ENCODE measurements around the gene ZNF182.
"Not testable (repeated sequence)": the region's sequence is repeated elsewhere in the genome, so short reads cannot be mapped to it uniquely, and the experiment has no call there.

ZNF182 gene

GRCh38 chrX:48019892-48020291, 16.1 kb upstream of the ZNF182 start:
- H3K27me3 Mint-ChIP-seq, DNase-seq, H3K36me3 Mint-ChIP-seq, H3K4me3 Mint-ChIP-seq, H3K9me3 Mint-ChIP-seq, H3K27ac Mint-ChIP-seq, CTCF ChIA-PET: not testable (repeated sequence)
- peaks cover 20% of the 10 kb centered on the region for H3K4me1 Mint-ChIP-seq

GRCh38 chrX:48016583-48017310, 13.0 kb upstream of the ZNF182 start:
- H3K4me1 Mint-ChIP-seq = peaks cover 14% of the 10 kb centered on the region
- H3K9me3 Mint-ChIP-seq, H3K27ac Mint-ChIP-seq, H3K4me3 Mint-ChIP-seq, H3K27me3 Mint-ChIP-seq, CTCF ChIA-PET, H3K36me3 Mint-ChIP-seq, DNase-seq: not testable (repeated sequence)

GRCh38 chrX:48009445-48009960, 5.7 kb upstream of the ZNF182 start:
- H3K27ac Mint-ChIP-seq, H3K36me3 Mint-ChIP-seq, DNase-seq, H3K4me1 Mint-ChIP-seq, H3K27me3 Mint-ChIP-seq, H3K9me3 Mint-ChIP-seq, H3K4me3 Mint-ChIP-seq, CTCF ChIA-PET: not testable (repeated sequence)

- CTCF ChIA-PET, H3K9me3 Mint-ChIP-seq, H3K27me3 Mint-ChIP-seq, DNase-seq, H3K27ac Mint-ChIP-seq, H3K4me3 Mint-ChIP-seq: not testable (repeated sequence)
- Mint-ChIP-seq H3K4me1 (peaks cover 16% of the 10 kb centered on the region), H3K36me3 (peaks cover 14% of the 10 kb centered on the region)
These were observed 2.9 kb upstream of the ZNF182 start, which contains the start of gene SPACA5 for GRCh38 chrX:48006688-48007087. TSS of gene SPACA5 (plus strand) at chrX:48006988. CDS start at chrX:48007803, 815 bp downstream.

- peaks cover 36% of the 10 kb centered on the region for H3K36me3 Mint-ChIP-seq
- CTCF ChIA-PET = no interaction called here
These were observed 427 bp downstream of the ZNF182 start for GRCh38 chrX:48003367-48003757.

GRCh38 chrX:48002929-48003328, 860 bp downstream of the ZNF182 start:
- H3K4me3 Mint-ChIP-seq = peak overlapping the region; percentile 98
- no peak for DNase-seq
- H3K9me3 Mint-ChIP-seq = peaks cover 6% of the 10 kb centered on the region
- H3K36me3 Mint-ChIP-seq = peaks cover 40% of the 10 kb centered on the region
- peaks cover 28% of the 10 kb centered on the region for H3K4me1 Mint-ChIP-seq
- H3K27ac Mint-ChIP-seq = peak overlapping the region; percentile 49
- CTCF ChIA-PET = no interaction called here
- no peaks in the 10 kb centered on the region for H3K27me3 Mint-ChIP-seq

More at GRCh38 chrX:48003367-48003757, 427 bp downstream of the ZNF182 start:
- peak; percentile 46 for DNase-seq
- peaks cover 28% of the 10 kb centered on the region for H3K4me1 Mint-ChIP-seq
- H3K27me3 Mint-ChIP-seq = no peaks in the 10 kb centered on the region
- H3K4me3 Mint-ChIP-seq = peak overlapping the region; percentile 98
- H3K27ac Mint-ChIP-seq = peak overlapping the region; percentile 100
- peaks cover 6% of the 10 kb centered on the region for H3K9me3 Mint-ChIP-seq

- peaks cover 6% of the 10 kb centered on the region for H3K9me3 Mint-ChIP-seq
- H3K36me3 Mint-ChIP-seq = peaks cover 40% of the 10 kb centered on the region
- CTCF ChIA-PET = no interaction called here
- DNase-seq = no peak
- H3K4me1 Mint-ChIP-seq = peaks cover 28% of the 10 kb centered on the region
- H3K27me3 Mint-ChIP-seq = no peaks in the 10 kb centered on the region
- H3K4me3 Mint-ChIP-seq = peak overlapping the region; percentile 66
- H3K27ac Mint-ChIP-seq = peak overlapping the region; percentile 79
These were observed 1.5 kb downstream of the ZNF182 start for GRCh38 chrX:48002319-48002718.

GRCh38 chrX:48001260-48001659, 2.5 kb downstream of the ZNF182 start:
- CTCF ChIA-PET = no interaction called here
- DNase-seq = no peak
- peaks cover 28% of the 10 kb centered on the region for H3K4me1 Mint-ChIP-seq
- peaks cover 50% of the 10 kb centered on the region for H3K36me3 Mint-ChIP-seq
- peaks cover 7% of the 10 kb centered on the region for H3K9me3 Mint-ChIP-seq
- no peaks in the 10 kb centered on the region for H3K27me3 Mint-ChIP-seq
- no peak overlapping the region for H3K4me3 Mint-ChIP-seq
- peak overlapping the region; percentile 14 for H3K27ac Mint-ChIP-seq

GRCh38 chrX:47992669-47993068, 11.1 kb downstream of the ZNF182 start:
- Mint-ChIP-seq H3K27ac (peak overlapping the region; percentile 21), H3K4me3 (no peak overlapping the region), H3K4me1 (peaks cover 26% of the 10 kb centered on the region), H3K36me3 (peaks cover 87% of the 10 kb centered on the region), H3K9me3 (peaks cover 30% of the 10 kb centered on the region), H3K27me3 (no peaks in the 10 kb centered on the region)
- CTCF ChIA-PET = no interaction called here
- no peak for DNase-seq

- DNase-seq = no peak
- Mint-ChIP-seq H3K4me3 (no peak overlapping the region), H3K9me3 (peaks cover 34% of the 10 kb centered on the region), H3K36me3 (peaks cover 90% of the 10 kb centered on the region), H3K27me3 (no peaks in the 10 kb centered on the region), H3K4me1 (peaks cover 26% of the 10 kb centered on the region), H3K27ac (peak overlapping the region; percentile 79)
- CTCF ChIA-PET = no interaction called here
These were observed 11.8 kb downstream of the ZNF182 start for GRCh38 chrX:47992095-47992380.

GRCh38 chrX:47991263-47992094, 12.3 kb downstream of the ZNF182 start:
- peak; percentile 20 for DNase-seq
- CTCF ChIA-PET = no interaction called here
- no peak overlapping the region for H3K4me3 Mint-ChIP-seq
- no peaks in the 10 kb centered on the region for H3K27me3 Mint-ChIP-seq
- H3K36me3 Mint-ChIP-seq = peaks cover 91% of the 10 kb centered on the region
- H3K4me1 Mint-ChIP-seq = peaks cover 26% of the 10 kb centered on the region
- peaks cover 37% of the 10 kb centered on the region for H3K9me3 Mint-ChIP-seq
- H3K27ac Mint-ChIP-seq = peak overlapping the region; percentile 79

GRCh38 chrX:47976254-47977151, 27.3 kb downstream of the ZNF182 start:
- peaks cover 66% of the 10 kb centered on the region for H3K9me3 Mint-ChIP-seq
- CTCF ChIA-PET = no interaction called here
- no peaks in the 10 kb centered on the region for H3K27me3 Mint-ChIP-seq
- peaks cover 79% of the 10 kb centered on the region for H3K36me3 Mint-ChIP-seq
- no peak overlapping the region for H3K27ac Mint-ChIP-seq
- no peaks in the 10 kb centered on the region for H3K4me1 Mint-ChIP-seq
- H3K4me3 Mint-ChIP-seq = no peak overlapping the region
- DNase-seq = no peak

- CTCF ChIA-PET = no interaction called here
- H3K9me3 Mint-ChIP-seq = peaks cover 64% of the 10 kb centered on the region
These were observed 30.6 kb downstream of the ZNF182 start for GRCh38 chrX:47973235-47973634.

GRCh38 chrX:47965526-47965925, 38.3 kb downstream of the ZNF182 start:
- DNase-seq, H3K4me3 Mint-ChIP-seq, H3K36me3 Mint-ChIP-seq, H3K27ac Mint-ChIP-seq, H3K4me1 Mint-ChIP-seq, CTCF ChIA-PET, H3K27me3 Mint-ChIP-seq: not testable (repeated sequence)
- H3K9me3 Mint-ChIP-seq = peaks cover 29% of the 10 kb centered on the region

More at GRCh38 chrX:47973235-47973634, 30.6 kb downstream of the ZNF182 start:
- Mint-ChIP-seq H3K36me3 (peaks cover 55% of the 10 kb centered on the region), H3K27ac (no peak overlapping the region), H3K4me1 (no peaks in the 10 kb centered on the region), H3K27me3 (no peaks in the 10 kb centered on the region), H3K4me3 (no peak overlapping the region)
- no peak for DNase-seq

Measured in activated naive CD4-positive, alpha-beta T cell treated with anti-CD3 and anti-CD28 coated beads, Interleukin-2, amount 10 ng/mL, durations not matched to agents 7 days and 5 days (primary cell).